ENCODE data around the gene ACTG1. TPM values are rescaled to one million over a fixed set of nuclear protein-coding genes. Genes with fewer than 3 reads are reported as not detected.

The ACTG1 gene
- total RNA-seq, 1 donor from 2014 or later = 4,575 TPM

GRCh38 chr17:81470270-81470943 is 42.2 kb downstream of the ACTG1 start:
- no peak overlapping the region for H3K27ac Mint-ChIP-seq (ENCODE audit: unreplicated experiment)
- peaks cover 7% of the 10 kb centered on the region for H3K4me1 Mint-ChIP-seq (ENCODE audit: low read depth)
- no peak overlapping the region for H3K4me3 Mint-ChIP-seq (ENCODE audit: unreplicated experiment)
- H3K9me3 Mint-ChIP-seq (ENCODE audit: low read depth) = no peaks in the 10 kb centered on the region
- peaks cover 2% of the 10 kb centered on the region for H3K27me3 Mint-ChIP-seq (ENCODE audit: low read depth)
- TF ChIP-seq CTCF (IDR thresholded peaks at IDR 0.05) = no peak
- DNase-seq (ENCODE audit: low spot score) = no peak
- peaks cover 3% of the 10 kb centered on the region for H3K36me3 Mint-ChIP-seq (ENCODE audit: low read depth)

GRCh38 chr17:81469266-81469665 is 43.3 kb downstream of the ACTG1 start:
- H3K27ac Mint-ChIP-seq (ENCODE audit: unreplicated experiment) = no peak overlapping the region
- no peak overlapping the region for H3K4me3 Mint-ChIP-seq (ENCODE audit: unreplicated experiment)
- no peak for TF ChIP-seq CTCF (IDR thresholded peaks at IDR 0.05)
- no peaks in the 10 kb centered on the region for H3K9me3 Mint-ChIP-seq (ENCODE audit: low read depth)
- peaks cover 2% of the 10 kb centered on the region for H3K27me3 Mint-ChIP-seq (ENCODE audit: low read depth)
- peaks cover 3% of the 10 kb centered on the region for H3K36me3 Mint-ChIP-seq (ENCODE audit: low read depth)
- peaks cover 7% of the 10 kb centered on the region for H3K4me1 Mint-ChIP-seq (ENCODE audit: low read depth)
- no peak for DNase-seq (ENCODE audit: low spot score)

GRCh38 chr17:81468770-81469121 is 43.9 kb downstream of the ACTG1 start:
- no peak overlapping the region for H3K4me3 Mint-ChIP-seq (ENCODE audit: unreplicated experiment)
- no peaks in the 10 kb centered on the region for H3K9me3 Mint-ChIP-seq (ENCODE audit: low read depth)
- peaks cover 5% of the 10 kb centered on the region for H3K36me3 Mint-ChIP-seq (ENCODE audit: low read depth)
- peaks cover under 1% of the 10 kb centered on the region for H3K27me3 Mint-ChIP-seq (ENCODE audit: low read depth)
- no peak for TF ChIP-seq CTCF (IDR thresholded peaks at IDR 0.05)
- peaks cover 6% of the 10 kb centered on the region for H3K4me1 Mint-ChIP-seq (ENCODE audit: low read depth)
- DNase-seq (ENCODE audit: low spot score) = no peak
- no peak overlapping the region for H3K27ac Mint-ChIP-seq (ENCODE audit: unreplicated experiment)

GRCh38 chr17:81468111-81468769 is 44.4 kb downstream of the ACTG1 start:
- Mint-ChIP-seq H3K27ac (ENCODE audit: unreplicated experiment) (no peak overlapping the region), H3K4me1 (ENCODE audit: low read depth) (peaks cover 5% of the 10 kb centered on the region), H3K4me3 (ENCODE audit: unreplicated experiment) (no peak overlapping the region), H3K9me3 (ENCODE audit: low read depth) (no peaks in the 10 kb centered on the region), H3K27me3 (ENCODE audit: low read depth) (no peaks in the 10 kb centered on the region), H3K36me3 (ENCODE audit: low read depth) (peaks cover 4% of the 10 kb centered on the region)
- TF ChIP-seq CTCF (IDR thresholded peaks at IDR 0.05) = no peak
- no peak for DNase-seq (ENCODE audit: low spot score)

- no peak for DNase-seq (ENCODE audit: low spot score)
- H3K27ac Mint-ChIP-seq (ENCODE audit: unreplicated experiment) = no peak overlapping the region
- TF ChIP-seq CTCF (IDR thresholded peaks at IDR 0.05) = no peak
- no peaks in the 10 kb centered on the region for H3K9me3 Mint-ChIP-seq (ENCODE audit: low read depth)
- peaks cover 9% of the 10 kb centered on the region for H3K36me3 Mint-ChIP-seq (ENCODE audit: low read depth)
- no peak overlapping the region for H3K4me3 Mint-ChIP-seq (ENCODE audit: unreplicated experiment)
- peaks cover 5% of the 10 kb centered on the region for H3K4me1 Mint-ChIP-seq (ENCODE audit: low read depth)
- no peaks in the 10 kb centered on the region for H3K27me3 Mint-ChIP-seq (ENCODE audit: low read depth)
Measured at GRCh38 chr17:81466564-81467472, 45.8 kb downstream of the ACTG1 start.

Measured in chondrocyte (in vitro differentiated cells).